Measurements from ENCODE around the gene MDP1. TPM values are rescaled to one million over a fixed set of nuclear protein-coding genes. Genes with fewer than 3 reads are reported as not detected.

The MDP1 gene
- polyA plus RNA-seq, 1 donor (not counting 4 experiments of a cell fraction or from before 2014, with no cell fraction given), result 7.3 TPM

GRCh38 chr14:24177891-24178290, 38.0 kb downstream of the MDP1 start:
- Histone ChIP-seq H4K20me1 (ENCODE audit: control insufficient read depth, extremely low read depth, insufficient read depth, low read length) (peaks cover 8% of the 10 kb centered on the region), H3K4me3 (ENCODE audit: control insufficient read depth in 2 of 3, extremely low read depth in 1 of 3, insufficient read depth in 2 of 3, low read depth in 1 of 3, low read length in 3 of 3) (no peak overlapping the region), H2AFZ (ENCODE audit: control insufficient read depth, low read length) (no peak overlapping the region), H3K9ac (ENCODE audit: control insufficient read depth, extremely low read depth, insufficient read depth, low read length) (no peak overlapping the region), H3K4me2 (ENCODE audit: control insufficient read depth, extremely low read depth, insufficient read depth, low read depth, low read length) (no peak overlapping the region), H3K79me2 (ENCODE audit: control insufficient read depth, insufficient read depth, low read length) (no peaks in the 10 kb centered on the region), H3K9me3 (ENCODE audit: control insufficient read depth, low read depth, low read length) (no peaks in the 10 kb centered on the region), H3K9me1 (ENCODE audit: control insufficient read depth, extremely low read depth, insufficient read depth, low read length) (no peaks in the 10 kb centered on the region), H3K36me3 (ENCODE audit: control insufficient read depth in 2 of 2, extremely low read depth in 1 of 2, insufficient read depth in 2 of 2, low read length in 2 of 2) (peaks cover 36 to 48% of the 10 kb centered on the region in 2 experiments), H3K27me3 (ENCODE audit: control insufficient read depth, extremely low read depth, insufficient read depth, low read length) (no peaks in the 10 kb centered on the region), H3K27ac (ENCODE audit: control insufficient read depth, insufficient read depth, low read length) (no peak overlapping the region), H3K4me1 (ENCODE audit: control insufficient read depth, extremely low read depth, insufficient read depth, low read length) (no peaks in the 10 kb centered on the region)
- DNase-seq (ENCODE audit: low read depth, low spot score) (no peak), FAIRE-seq (no peak)
- dilution Hi-C loops (cut with MboI; ENCODE audit: extremely low pct_ligation_motif_present, low sequenced_read_pairs), result no loop called here
- no peak for TF ChIP-seq EZH2 (IDR thresholded peaks at IDR 0.05; ENCODE audit: low read length)
- TF ChIP-seq, protein P1, sequence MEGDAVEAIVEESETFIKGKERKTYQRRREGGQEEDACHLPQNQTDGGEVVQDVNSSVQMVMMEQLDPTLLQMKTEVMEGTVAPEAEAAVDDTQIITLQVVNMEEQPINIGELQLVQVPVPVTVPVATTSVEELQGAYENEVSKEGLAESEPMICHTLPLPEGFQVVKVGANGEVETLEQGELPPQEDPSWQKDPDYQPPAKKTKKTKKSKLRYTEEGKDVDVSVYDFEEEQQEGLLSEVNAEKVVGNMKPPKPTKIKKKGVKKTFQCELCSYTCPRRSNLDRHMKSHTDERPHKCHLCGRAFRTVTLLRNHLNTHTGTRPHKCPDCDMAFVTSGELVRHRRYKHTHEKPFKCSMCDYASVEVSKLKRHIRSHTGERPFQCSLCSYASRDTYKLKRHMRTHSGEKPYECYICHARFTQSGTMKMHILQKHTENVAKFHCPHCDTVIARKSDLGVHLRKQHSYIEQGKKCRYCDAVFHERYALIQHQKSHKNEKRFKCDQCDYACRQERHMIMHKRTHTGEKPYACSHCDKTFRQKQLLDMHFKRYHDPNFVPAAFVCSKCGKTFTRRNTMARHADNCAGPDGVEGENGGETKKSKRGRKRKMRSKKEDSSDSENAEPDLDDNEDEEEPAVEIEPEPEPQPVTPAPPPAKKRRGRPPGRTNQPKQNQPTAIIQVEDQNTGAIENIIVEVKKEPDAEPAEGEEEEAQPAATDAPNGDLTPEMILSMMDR (optimal IDR thresholded peaks at IDR 0.05 in 1 of 3, IDR thresholded peaks at IDR 0.05 in 1 of 3, conservative IDR thresholded peaks at IDR 0.05 in 1 of 3; ENCODE audit: extremely low read depth in 1 of 3, insufficient read depth in 2 of 3, low read length in 3 of 3), result no peak

- Histone ChIP-seq H3K9ac (ENCODE audit: control insufficient read depth, extremely low read depth, insufficient read depth, low read length) (no peak overlapping the region), H3K27me3 (ENCODE audit: control insufficient read depth, extremely low read depth, insufficient read depth, low read length) (no peaks in the 10 kb centered on the region), H3K36me3 (ENCODE audit: control insufficient read depth in 2 of 2, extremely low read depth in 1 of 2, insufficient read depth in 2 of 2, low read length in 2 of 2) (peaks cover 36 to 48% of the 10 kb centered on the region in 2 experiments), H3K9me3 (ENCODE audit: control insufficient read depth, low read depth, low read length) (no peaks in the 10 kb centered on the region), H3K4me1 (ENCODE audit: control insufficient read depth, extremely low read depth, insufficient read depth, low read length) (no peaks in the 10 kb centered on the region), H4K20me1 (ENCODE audit: control insufficient read depth, extremely low read depth, insufficient read depth, low read length) (peaks cover 8% of the 10 kb centered on the region), H3K4me3 (ENCODE audit: control insufficient read depth in 2 of 3, extremely low read depth in 1 of 3, insufficient read depth in 2 of 3, low read depth in 1 of 3, low read length in 3 of 3) (no peak overlapping the region), H3K4me2 (ENCODE audit: control insufficient read depth, extremely low read depth, insufficient read depth, low read depth, low read length) (no peak overlapping the region), H3K9me1 (ENCODE audit: control insufficient read depth, extremely low read depth, insufficient read depth, low read length) (no peaks in the 10 kb centered on the region), H3K79me2 (ENCODE audit: control insufficient read depth, insufficient read depth, low read length) (no peaks in the 10 kb centered on the region), H2AFZ (ENCODE audit: control insufficient read depth, low read length) (no peak overlapping the region), H3K27ac (ENCODE audit: control insufficient read depth, insufficient read depth, low read length) (no peak overlapping the region)
- dilution Hi-C loops (cut with MboI; ENCODE audit: extremely low pct_ligation_motif_present, low sequenced_read_pairs), result no loop called here
- TF ChIP-seq EZH2 (IDR thresholded peaks at IDR 0.05; ENCODE audit: low read length), result no peak
- TF ChIP-seq, protein P1 (optimal IDR thresholded peaks at IDR 0.05 in 1 of 3, IDR thresholded peaks at IDR 0.05 in 1 of 3, conservative IDR thresholded peaks at IDR 0.05 in 1 of 3; ENCODE audit: extremely low read depth in 1 of 3, insufficient read depth in 2 of 3, low read length in 3 of 3), result no peak
- DNase-seq (ENCODE audit: low read depth, low spot score), result no peak
- no peak for FAIRE-seq
Observed at GRCh38 chr14:24177041-24177825, 38.6 kb downstream of the MDP1 start.
